Activated CD4-positive, alpha-beta T cell treated with anti-CD3 and anti-CD28 coated beads, Interleukin-2, amount 50 U/mL, for 24 hours (primary cell): Measurements from ENCODE around the gene EEF2KMT.
"Not testable (repeated sequence)": the region's sequence is repeated elsewhere in the genome, so short reads cannot be mapped to it uniquely, and the experiment has no call there.

Source experiments
- DNase-seq, 2 donors: peaks; one replicate each; pipeline ENCODE4 v3.0.0-alpha.2; 2020; ENCODE audit warnings: low read depth in 1 of 2, low spot score in 1 of 2

Gene EEF2KMT

DNA sequence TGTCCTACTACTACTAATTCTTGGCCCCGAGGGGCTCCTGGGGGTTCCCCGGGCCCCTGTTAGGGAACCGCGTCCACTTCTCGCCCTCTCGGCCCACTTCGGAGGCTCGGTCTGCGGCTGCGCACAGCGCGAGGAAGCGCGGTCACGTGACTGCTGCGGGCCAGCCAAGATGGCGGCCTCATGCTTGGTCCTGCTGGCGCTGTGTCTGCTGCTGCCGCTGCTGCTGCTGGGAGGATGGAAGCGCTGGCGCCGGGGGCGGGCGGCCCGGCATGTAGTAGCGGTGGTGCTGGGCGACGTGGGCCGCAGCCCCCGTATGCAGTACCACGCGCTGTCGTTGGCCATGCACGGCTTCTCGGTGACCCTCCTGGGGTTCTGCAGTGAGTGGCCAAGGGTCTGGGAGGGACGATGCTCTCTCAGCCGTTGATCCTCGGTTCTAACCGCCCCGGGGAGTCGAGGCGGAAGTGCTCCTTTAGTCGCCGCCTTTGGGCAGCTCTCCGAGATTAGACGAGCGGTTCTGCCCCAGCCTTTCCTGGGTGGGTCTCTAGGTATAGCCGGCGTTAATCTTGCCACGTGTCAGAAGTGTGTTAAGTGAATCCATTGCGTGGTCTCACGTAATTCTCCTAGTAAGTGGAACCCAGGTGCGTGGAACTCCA lies 25.8 kb downstream of the EEF2KMT start, which contains the start of gene ALG1:
TSS of gene ALG1 (plus strand) at position 163 of the 653 bp plus-strand sequence. CDS start at position 170, 7 bp downstream.
- DNase-seq = peak; percentile 74 to 80

DNA sequence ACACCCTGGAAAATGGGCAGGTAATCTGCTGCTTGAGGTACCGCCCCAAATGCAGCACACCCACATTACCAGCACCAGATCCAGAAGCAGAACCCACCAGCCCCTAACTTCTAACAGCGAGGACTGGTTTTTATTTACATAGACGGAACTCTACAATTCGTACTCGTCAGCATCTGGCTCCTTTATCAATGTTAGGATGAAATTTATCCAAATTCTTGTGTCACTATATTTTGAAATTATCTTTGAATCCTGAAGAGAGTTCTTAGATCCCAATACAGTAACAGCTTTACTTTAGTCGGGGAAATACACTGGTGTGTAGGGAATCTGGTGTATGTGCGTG lies 26.3 kb downstream of the EEF2KMT start:
- DNase-seq = no peak

DNA sequence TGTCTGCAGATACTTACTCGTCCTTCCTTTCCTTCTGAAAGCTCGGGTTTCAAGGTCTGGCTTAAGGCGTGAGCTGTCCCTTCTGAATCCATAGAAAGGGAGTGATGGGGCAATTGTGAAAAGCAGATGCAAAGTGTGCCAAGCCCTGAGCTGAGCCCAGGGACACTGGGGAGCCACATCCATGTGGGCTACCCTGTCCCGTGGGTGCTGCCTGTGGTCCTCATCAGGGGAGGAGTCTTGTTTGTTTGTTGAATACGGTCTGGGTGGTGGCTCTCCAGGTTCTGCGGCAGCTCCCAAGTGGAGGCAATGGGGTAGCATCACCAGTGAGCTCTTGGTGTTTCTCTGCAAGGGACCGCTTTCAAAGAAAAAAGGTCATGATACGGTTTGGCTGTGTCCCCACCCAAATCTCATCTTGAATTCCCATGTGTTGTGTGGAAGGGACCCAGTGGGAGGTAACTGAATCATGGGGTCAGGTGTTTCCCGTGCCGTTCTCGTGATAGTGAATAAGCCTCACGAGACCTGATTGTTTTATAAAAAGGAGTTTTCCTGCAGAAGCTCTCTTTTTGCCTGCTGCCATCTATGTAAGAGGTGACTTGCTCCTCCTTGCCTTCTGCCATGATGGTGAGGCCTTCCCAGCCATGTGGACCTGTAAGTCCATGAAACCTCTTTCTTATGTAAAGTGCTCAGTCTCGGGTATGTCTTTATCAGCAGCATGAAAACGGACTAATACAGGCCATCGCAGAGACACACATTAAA lies 27.0 kb downstream of the EEF2KMT start:
- no peak for DNase-seq

DNA sequence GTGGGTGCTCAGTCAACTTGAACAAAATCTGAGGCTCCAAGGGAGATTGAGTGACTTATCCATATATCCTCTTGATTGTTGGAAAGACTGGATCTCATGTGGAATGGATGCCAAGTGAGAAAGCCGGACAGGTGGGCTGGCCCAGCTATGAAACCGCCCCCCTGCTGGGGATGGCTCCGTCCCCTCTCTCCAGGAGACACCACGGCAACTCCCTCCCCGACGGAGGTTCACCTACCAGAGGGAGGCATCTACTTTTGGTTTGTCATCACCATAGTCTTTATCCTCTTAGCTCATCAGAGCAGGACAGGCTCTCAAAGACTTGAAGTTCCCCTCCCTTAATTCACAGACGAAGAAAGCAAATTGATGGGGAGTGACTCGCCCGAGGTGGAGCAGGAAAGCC lies 27.7 kb downstream of the EEF2KMT start:
- DNase-seq = no peak

DNA sequence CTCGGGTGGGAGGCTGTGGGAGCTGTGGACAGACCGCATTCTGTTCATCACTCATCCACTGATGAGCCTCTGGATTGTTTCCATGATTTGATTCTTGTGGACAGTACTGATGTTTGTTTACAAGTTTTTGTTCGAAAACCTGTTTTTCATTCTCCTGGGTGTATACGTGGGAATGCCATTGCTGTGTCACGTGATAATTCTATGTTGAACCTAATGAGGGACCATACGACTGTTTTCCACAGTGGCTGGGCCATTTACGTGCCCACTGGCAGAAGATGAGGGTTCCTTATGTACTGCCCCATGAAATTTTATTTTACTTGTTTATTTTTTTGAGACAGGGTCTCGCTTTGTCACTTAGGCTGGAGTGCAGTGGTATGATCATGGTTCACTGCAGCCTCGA lies 28.5 kb downstream of the EEF2KMT start:
- no peak for DNase-seq

DNA sequence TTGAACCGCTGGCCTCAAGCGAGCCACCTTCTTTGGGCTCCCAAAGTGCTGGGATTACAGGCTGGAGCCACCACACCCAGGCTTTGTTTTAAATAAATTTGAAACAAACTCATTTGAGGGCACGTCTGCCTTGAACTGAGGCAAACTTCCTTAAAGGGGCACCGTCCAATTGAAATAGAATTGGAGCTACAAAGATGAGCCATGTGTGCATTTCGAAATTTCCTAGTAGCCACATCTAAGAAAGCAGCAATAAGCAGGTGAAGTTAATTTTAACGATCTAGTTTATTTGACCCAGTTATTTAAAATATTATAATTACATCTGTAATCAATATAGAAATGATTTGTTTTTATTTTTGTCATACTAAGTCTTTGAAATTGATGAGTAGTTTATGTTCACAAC lies 31.1 kb downstream of the EEF2KMT start:
- no peak for DNase-seq

DNA sequence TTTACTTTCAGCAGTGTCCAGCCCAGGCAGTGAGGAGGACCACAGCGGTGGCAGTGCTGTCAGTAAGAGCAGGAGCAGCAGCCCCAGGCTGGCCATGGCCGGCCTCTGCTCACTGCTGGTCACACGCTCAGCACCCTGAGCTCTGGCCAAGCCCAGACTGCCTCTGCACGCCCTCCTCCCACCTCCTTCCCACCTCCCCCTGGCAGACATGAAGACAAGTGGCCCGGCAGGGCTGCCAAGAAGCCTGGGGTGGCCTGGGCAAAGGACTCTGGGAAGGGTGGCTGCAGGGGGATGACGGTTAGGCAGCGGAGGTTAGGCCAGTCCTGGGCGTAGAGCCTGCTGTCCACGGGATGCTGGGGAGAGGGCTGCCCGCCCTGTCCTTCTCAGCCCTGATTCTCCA lies 31.8 kb downstream of the EEF2KMT start, which contains the start of gene C16orf89:
TSS of gene C16orf89 (minus strand) at position 144 of the 400 bp plus-strand sequence. CDS start at position 96, 48 bp downstream.
- DNase-seq = no peak

DNA sequence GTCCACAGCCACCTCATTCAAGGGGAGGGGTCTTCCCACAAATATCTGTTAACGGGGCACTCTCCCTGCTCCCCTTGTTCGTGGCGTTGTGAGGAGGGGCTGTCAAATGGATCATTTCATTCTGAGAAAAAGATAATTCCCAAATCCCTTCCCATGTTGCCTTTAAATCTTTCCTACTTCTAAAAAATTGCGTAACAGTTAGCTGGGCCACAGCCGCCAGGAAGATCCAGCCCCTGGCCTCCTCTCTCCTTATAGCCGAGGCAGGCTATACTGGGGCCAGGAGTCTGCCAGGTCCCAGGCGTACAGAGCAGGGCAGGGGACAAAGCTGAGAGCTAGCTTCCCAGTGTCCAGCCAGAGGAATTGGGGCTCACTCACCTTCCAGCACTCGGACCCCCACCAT lies 32.3 kb downstream of the EEF2KMT start:
- no peak for DNase-seq

DNA sequence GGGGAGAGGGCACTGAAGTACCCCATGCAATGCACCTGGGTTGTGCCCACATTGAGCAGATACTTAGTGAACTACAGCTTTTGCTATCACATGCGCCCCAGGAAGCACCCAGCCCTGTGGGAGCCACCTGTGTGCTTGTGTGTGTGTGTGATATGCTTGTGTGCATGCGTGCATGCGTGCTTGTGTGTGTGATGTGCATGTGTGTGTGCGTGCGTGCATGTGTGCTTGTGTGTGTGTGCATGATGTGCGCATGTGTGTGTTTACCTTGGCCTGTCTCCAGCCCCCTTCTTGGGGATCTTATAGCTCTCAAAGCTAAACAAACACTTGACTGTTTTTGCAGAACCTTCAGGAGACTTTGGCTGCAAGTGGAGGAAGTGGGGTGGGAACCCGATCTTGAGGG lies 32.7 kb downstream of the EEF2KMT start:
- DNase-seq = no peak

DNA sequence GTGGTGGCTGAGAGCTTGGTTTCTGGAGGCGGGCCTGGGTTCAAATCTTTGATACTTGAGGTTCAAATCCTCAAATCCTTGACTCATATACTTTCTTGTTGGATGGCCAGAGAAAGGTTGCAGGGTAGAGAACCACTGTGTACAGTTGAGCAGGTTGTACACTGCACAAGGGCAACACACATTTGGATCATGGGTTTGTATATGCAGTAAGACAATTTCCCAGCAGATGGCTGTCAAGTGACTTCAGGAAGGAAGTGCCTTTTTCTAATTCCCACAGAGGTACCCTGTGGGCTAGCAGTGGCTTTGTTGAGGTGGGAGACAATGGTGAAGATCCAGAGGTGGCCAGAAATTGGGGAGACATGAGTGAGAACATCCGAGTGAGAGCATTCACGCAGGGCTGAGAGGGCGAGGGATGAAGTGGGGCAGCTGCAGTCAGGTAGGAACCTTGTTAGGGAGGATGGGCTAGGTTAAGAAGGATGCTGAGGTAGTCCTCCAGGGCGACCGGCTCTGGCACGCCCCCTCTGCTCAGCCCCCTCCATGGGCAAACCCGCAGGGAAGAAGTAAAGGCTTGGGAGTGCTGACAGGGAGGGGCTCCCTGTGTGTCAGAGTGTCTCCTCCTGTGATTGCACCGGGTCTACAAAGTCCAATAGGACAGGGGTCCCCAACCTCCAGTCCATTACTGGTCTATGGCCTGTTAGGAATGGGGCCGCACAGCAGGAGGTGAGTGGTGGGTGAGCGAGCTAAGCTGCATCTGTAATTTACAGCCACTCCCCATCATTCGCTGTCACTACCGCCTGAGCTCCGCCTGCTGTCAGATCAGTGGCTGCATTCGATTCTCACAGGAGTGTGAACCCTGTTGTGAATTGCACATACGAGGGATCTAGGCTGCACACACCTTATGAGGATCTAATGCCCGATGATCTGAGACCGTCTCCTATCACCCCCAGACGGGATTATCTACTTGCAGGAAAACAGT lies 34.5 kb downstream of the EEF2KMT start:
- no peak for DNase-seq

DNA sequence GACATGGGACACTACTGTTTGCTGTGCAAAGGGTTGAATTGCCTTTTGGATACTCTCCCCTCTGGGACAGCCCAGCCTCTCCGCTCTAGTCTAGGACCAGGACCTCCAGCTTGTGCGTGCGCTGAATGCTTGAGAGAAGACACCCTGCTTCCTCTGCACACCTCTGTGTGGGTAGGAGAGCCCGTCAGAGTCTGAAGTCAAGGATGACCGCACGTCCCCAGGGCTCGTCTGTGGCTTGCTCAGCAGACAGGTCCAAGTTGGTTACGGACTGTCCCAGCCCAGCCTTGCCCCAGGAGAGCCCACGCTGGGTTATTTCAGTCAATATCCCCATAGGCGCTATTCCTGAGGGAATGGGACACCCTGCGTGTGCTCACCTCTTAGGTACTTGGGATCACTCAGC lies 35.5 kb downstream of the EEF2KMT start:
- no peak for DNase-seq

DNA sequence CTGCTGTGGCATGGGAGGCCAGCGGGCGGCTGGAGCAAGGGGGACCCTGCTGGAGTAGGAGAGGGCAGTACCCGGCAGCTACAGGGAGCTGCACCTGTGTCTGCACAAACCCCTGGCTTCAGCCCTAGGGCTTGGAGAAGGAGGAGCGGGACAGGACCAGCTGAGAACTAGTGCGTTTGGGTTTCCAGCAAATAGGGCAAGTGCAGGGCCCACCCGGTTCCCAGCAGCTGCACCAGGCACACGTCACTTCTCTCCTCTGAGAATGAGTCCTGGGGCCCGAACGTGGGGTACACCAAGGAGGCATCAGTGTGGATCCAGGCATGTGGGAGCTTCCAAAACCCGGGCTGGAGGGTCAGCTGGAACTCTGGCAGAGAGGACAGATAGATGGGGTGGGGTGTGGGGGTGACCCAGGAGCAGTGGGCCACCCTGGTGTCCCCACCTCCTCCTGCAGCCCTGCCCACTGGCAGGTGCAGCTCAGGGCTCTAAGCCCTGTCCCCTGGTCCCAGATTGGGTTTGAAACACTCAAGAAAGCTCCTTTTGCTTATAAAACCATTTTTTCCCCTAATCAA lies 37.4 kb downstream of the EEF2KMT start:
- DNase-seq = no peak

DNA sequence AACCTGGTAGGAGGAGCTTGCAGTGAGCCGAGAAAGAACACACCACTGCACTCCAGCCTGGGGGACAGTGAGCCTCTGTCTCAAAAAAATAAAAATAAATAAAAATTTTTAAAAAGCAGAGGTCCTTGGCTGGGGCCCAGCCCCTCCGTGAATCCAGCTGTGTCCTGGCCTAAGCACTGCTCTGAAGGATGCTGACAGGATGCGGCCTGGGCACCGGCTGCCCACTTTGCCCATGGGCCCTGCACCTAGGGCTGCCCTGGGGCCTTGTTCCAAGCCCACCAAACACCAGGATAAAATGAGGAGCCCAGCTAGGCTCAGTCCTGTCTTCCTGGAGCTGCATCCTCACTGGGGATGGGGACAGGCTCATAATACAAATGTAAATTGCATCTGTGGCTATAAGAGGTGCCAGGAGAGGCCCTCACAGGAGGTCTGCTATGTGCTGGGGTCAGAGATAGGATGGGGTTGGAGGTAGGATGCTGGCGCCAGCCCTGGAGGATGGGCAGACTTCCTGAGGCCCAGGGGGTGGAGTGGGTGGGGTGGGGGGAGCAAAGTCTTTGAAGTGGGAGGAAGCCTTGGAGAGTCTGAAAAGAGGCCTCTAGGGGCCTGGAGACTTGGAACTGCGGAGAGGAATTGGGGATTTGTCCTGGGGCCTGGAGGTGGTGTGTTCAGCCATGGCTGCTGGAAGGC lies 38.1 kb downstream of the EEF2KMT start:
- no peak for DNase-seq

DNA sequence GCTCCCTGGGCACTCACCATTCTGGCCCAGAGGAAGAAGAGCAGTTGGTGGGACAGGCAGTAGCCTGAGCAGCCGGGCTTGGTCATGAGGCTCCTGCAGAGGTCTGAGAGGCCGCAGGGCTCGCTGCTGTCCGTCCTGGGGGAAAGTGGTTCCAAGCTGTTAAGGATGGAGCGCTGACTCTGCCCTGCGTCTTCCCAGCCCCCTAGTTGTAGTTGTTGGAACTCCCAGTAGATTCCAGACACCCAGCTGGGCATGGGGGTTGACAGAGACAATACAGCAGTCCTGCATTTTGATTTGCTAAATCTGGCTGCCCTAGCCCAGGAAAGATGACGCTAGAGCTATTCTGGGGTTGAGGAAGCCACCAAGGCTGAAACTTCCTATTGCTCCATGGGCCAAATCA lies 39.1 kb downstream of the EEF2KMT start:
- DNase-seq = no peak

DNA sequence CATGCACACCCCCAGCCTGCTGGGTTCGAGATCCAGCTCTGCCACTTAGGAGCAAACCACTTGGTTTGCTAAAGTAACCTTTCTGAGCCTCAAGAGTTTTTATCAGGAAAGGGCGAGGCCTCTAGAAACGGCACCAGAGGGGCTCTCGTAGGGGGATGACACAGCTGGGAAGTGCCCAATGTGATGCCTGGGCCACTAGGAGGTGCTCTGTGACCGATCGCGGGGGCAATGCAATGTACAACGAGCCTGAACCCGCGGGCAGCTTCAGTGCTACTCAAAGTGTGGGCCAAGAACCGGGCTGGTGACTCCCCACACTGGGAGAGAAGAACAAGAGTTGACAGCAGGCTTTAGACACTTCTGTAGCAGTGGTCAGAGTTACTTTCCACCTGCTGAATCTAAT lies 41.2 kb downstream of the EEF2KMT start:
- no peak for DNase-seq

DNA sequence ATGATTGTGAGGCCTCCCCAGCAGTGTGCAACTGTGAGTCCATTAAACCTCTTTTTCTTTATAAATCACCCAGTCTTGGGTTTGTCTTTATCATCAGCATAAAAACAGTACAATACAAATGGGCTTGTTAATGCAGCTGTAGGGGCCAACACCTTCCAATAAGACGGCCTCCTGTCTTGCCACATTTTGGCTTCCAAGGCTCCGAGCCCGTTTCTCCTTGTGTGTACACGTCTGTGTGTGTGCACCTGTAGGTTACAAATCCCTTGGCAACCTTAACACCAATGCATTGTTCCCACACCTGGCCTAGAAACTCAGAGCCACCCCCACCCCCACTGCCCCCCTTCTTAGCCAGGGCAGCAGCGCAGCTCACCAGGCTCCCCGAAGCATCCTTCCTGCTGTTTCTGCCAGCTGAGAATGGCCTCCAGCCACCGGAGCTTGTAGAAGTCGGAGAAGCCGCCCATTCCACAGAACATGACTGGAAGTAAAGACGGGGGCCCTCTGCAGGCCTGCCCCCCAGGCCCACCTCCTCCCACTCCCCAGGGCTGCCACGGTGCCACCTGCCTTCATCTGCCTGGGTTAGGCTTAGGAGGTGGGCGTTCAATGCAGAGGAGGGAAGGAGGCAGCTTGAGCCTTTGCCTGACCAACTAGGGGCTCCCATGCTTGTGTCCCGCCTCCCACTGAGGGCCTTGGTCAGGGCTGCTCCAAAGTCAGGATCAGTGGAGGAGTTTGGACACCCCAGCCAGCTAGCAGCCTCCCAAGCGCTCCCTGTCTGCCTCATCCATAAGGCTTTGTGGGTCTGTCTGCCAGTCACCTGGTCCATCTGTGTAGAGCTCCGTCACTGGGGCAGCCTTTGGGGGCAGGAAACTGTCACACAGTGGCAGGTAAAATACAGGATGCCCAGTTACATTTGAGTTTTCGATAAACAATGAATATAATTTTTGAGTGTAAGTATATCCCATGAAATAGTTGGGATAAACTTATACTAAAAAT lies 42.4 kb downstream of the EEF2KMT start:
- DNase-seq = no peak

DNA sequence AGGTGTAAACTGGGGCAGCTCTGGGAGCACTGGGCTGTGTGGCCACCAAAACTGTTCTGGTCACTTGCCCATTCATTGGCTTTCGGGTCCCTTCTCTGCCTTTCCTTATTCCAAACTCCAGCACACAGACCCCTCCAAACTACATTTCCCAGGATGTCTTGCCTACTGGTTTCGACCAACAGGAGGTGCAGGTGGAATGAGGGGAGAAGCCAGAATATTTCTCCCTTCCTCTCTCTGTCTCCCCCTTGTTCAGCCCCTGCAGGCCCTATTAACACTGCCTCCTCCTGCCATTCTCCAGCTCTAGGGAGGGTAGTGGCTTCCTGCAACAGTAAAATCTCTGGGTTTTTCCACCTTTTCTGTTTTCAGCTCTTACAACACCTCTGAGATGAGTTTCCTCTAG lies 50.7 kb downstream of the EEF2KMT start:
- DNase-seq = no peak

DNA sequence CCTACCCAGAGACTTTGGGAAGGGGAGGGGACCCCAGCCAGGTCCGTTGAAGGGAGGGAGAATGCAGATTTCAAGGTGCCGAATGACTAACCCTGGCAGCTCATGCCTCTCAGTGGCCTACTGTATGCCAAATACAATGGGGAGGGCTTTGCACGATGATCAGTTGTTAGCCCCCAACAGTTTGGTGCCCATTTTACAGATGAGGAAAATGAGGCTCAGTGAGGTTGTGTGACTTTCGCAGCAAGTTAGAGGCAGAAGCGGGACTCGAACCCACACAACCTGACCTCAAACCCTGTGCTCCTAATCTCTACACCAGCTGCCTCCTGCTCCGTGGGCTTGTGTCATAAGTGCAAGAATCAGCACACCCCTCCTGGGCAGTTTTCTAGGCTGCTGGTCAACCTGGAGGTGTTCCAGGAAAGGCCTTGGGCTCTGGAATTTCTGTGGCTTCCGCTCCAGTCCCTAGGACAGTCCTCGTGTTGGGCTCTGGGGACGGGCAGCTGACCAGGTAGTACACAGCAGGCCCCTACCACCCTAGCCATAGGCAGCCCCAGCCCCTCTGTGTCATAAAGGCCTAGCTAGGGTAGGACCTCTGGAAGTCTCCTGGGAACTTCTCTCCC lies 52.0 kb downstream of the EEF2KMT start:
- DNase-seq = no peak

DNA sequence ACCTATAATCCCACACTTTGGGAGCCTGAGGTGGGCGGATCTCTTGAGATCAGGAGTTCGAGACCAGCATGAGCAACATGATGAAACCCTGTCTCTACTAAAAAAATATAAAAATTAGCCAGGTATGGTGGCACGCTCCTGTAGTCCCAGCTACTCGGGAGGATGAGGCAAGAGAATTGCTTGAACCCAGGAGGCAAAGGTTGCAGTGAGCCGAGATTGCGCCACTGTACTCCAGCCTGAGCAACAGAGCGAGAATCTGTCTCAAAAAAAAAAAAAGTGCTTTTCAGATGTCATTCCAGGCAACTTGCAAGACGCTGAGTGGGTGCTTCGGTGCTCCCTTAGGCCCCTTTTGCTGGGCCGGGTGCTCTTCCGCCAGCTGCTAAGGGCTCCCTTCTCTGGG lies 53.0 kb downstream of the EEF2KMT start:
- not testable (repeated sequence) for DNase-seq
